ENCODE results near the gene CTSC.

The CTSC gene

GRCh38 chr11:88275636-88276035 lies 61.9 kb downstream of the CTSC start:
- CTCF ChIA-PET = no interaction called here
- H3K27ac ChIP-seq (ENCODE audit: extremely low read depth, low read depth, low read length) = no peak overlapping the region
- POLR2A ChIA-PET = no interaction called here
- H3K4me3 ChIP-seq (ENCODE audit: low read depth, low read length) = no peak overlapping the region
- TF ChIP-seq ZNF792 (tag by site-specific recombination; IDR thresholded peaks at IDR 0.05) (no peak), KLF7 (tag by site-specific recombination; IDR thresholded peaks at IDR 0.05; ENCODE audit: borderline replicate concordance) (no peak), SCRT2 (tag by site-specific recombination; IDR thresholded peaks at IDR 0.05) (no peak), ZNF785 (tag by site-specific recombination; IDR thresholded peaks at IDR 0.05) (no peak), ZSCAN5A (tag by site-specific recombination; IDR thresholded peaks at IDR 0.05) (no peak), ZNF426 (tag by site-specific recombination; IDR thresholded peaks at IDR 0.05) (no peak)
- no peaks in the 10 kb centered on the region for H3K9me3 ChIP-seq (ENCODE audit: control insufficient read depth, insufficient read depth, low read depth, low read length)
- H3K4me1 ChIP-seq (ENCODE audit: control insufficient read depth, insufficient read depth, low read length) = no peaks in the 10 kb centered on the region
- H3K36me3 ChIP-seq (ENCODE audit: control insufficient read depth in 2 of 2, insufficient read depth in 1 of 2, low read length in 2 of 2) = no peaks in the 10 kb centered on the region

GRCh38 chr11:88266919-88267318 lies 70.6 kb downstream of the CTSC start:
- Histone ChIP-seq H3K4me1 (ENCODE audit: control insufficient read depth, insufficient read depth, low read length) (no peaks in the 10 kb centered on the region), H3K9me3 (ENCODE audit: control insufficient read depth, insufficient read depth, low read depth, low read length) (no peaks in the 10 kb centered on the region), H3K36me3 (ENCODE audit: control insufficient read depth in 2 of 2, insufficient read depth in 1 of 2, low read length in 2 of 2) (no peaks in the 10 kb centered on the region), H3K27ac (ENCODE audit: extremely low read depth, low read depth, low read length) (no peak overlapping the region), H3K4me3 (ENCODE audit: low read depth, low read length) (no peak overlapping the region)
- POLR2A ChIA-PET = no interaction called here
- CTCF ChIA-PET = interaction anchor here (0.6 kb wide), 1 partner anchor 12 kb away, joined by 3 read pairs; no protein-coding TSS in a partner anchor
- no peak for TF ChIP-seq YY1 (tag by site-specific recombination; IDR thresholded peaks at IDR 0.05)
- TF ChIP-seq ZNF704 (tag by site-specific recombination; IDR thresholded peaks at IDR 0.05) = no peak
- TF ChIP-seq ZNF211 (tag by site-specific recombination; IDR thresholded peaks at IDR 0.05; ENCODE audit: low read depth) = no peak
- TF ChIP-seq HOXD13 (CRISPR knock-in tag; IDR thresholded peaks at IDR 0.05; ENCODE audit: borderline replicate concordance) = no peak
- no peak for TF ChIP-seq ZNF266 (tag by site-specific recombination; IDR thresholded peaks at IDR 0.05; ENCODE audit: low read depth)
- no peak for TF ChIP-seq ZNF548 (tag by site-specific recombination; IDR thresholded peaks at IDR 0.05)
- no peak for TF ChIP-seq ZNF416 (tag by site-specific recombination; IDR thresholded peaks at IDR 0.05)
- no peak for TF ChIP-seq ZNF510 (tag by site-specific recombination; IDR thresholded peaks at IDR 0.05; ENCODE audit: insufficient replicate concordance)
- no peak for TF ChIP-seq ZNF433 (tag by site-specific recombination; IDR thresholded peaks at IDR 0.05; ENCODE audit: low read depth)
- TF ChIP-seq ZNF629 (tag by site-specific recombination; IDR thresholded peaks at IDR 0.05) = no peak
- no peak for TF ChIP-seq ZEB2 (tag by site-specific recombination; IDR thresholded peaks at IDR 0.05)
- no peak for TF ChIP-seq ZNF248 (tag by site-specific recombination; IDR thresholded peaks at IDR 0.05)
- TF ChIP-seq GLI2 (tag by site-specific recombination; IDR thresholded peaks at IDR 0.05; ENCODE audit: borderline replicate concordance, low read depth) = no peak
- TF ChIP-seq ZNF24 (tag by site-specific recombination; IDR thresholded peaks at IDR 0.05) = no peak
- TF ChIP-seq ZNF366 (tag by site-specific recombination; conservative IDR thresholded peaks at IDR 0.05) = no peak

- ChIA-PET CTCF (interaction anchor here (0.6 kb wide), 1 partner anchor 250 kb away, joined by 3 read pairs; no protein-coding TSS in a partner anchor), POLR2A (no interaction called here)
- H3K4me1 ChIP-seq (ENCODE audit: control insufficient read depth, insufficient read depth, low read length) = no peaks in the 10 kb centered on the region
- no peaks in the 10 kb centered on the region for H3K36me3 ChIP-seq (ENCODE audit: control insufficient read depth in 2 of 2, insufficient read depth in 1 of 2, low read length in 2 of 2)
- H3K4me3 ChIP-seq (ENCODE audit: low read depth, low read length) = no peak overlapping the region
- H3K9me3 ChIP-seq (ENCODE audit: control insufficient read depth, insufficient read depth, low read depth, low read length) = no peaks in the 10 kb centered on the region
- no peak overlapping the region for H3K27ac ChIP-seq (ENCODE audit: extremely low read depth, low read depth, low read length)
- TF ChIP-seq HOXC10 (CRISPR knock-in tag; IDR thresholded peaks at IDR 0.05) (no peak), KLF7 (tag by site-specific recombination; IDR thresholded peaks at IDR 0.05; ENCODE audit: borderline replicate concordance) (no peak), ZNF610 (tag by site-specific recombination; IDR thresholded peaks at IDR 0.05; ENCODE audit: borderline replicate concordance) (no peak), IKZF3 (tag by site-specific recombination; IDR thresholded peaks at IDR 0.05) (no peak), ZNF169 (tag by site-specific recombination; IDR thresholded peaks at IDR 0.05) (no peak), ZNF280D (tag by site-specific recombination; IDR thresholded peaks at IDR 0.05) (no peak), SCRT2 (tag by site-specific recombination; IDR thresholded peaks at IDR 0.05) (no peak), ZNF623 (tag by site-specific recombination; IDR thresholded peaks at IDR 0.05) (no peak), ZNF140 (tag by site-specific recombination; IDR thresholded peaks at IDR 0.05) (no peak), ZFP69B (tag by site-specific recombination; IDR thresholded peaks at IDR 0.05) (no peak), KLF1 (tag by site-specific recombination; IDR thresholded peaks at IDR 0.05) (no peak)
These were observed 71.4 kb downstream of the CTSC start for GRCh38 chr11:88266157-88266556.
